Measurements from ENCODE around the gene SPEM2.

Gene SPEM2

GRCh38 chr17:7426203-7426863, 917 bp downstream of the SPEM2 start:
- DNase-seq, result no peak

- no peak for DNase-seq
Observed at GRCh38 chr17:7426896-7427489, 1.6 kb downstream of the SPEM2 start.

- no peak for DNase-seq
Observed at GRCh38 chr17:7427549-7427948, 2.1 kb downstream of the SPEM2 start.

GRCh38 chr17:7428557-7428956, 3.1 kb downstream of the SPEM2 start, which contains the start of gene SPEM3:
SPEM3 (plus strand) TSS chr17:7428857; CDS start chr17:7428903, 46 bp downstream.
- DNase-seq, result no peak

- DNase-seq, result no peak
Observed at GRCh38 chr17:7429722-7430121, 4.3 kb downstream of the SPEM2 start.

GRCh38 chr17:7431231-7431630, 5.8 kb downstream of the SPEM2 start:
- no peak for DNase-seq

GRCh38 chr17:7432296-7432695, 6.9 kb downstream of the SPEM2 start:
- no peak for DNase-seq

GRCh38 chr17:7435676-7436555, 10.5 kb downstream of the SPEM2 start:
- no peak for DNase-seq

- DNase-seq, result peak; percentile 73
Observed at GRCh38 chr17:7436556-7437368, 11.3 kb downstream of the SPEM2 start.

GRCh38 chr17:7437369-7437863, 12.0 kb downstream of the SPEM2 start:
- no peak for DNase-seq

GRCh38 chr17:7437950-7438614, 12.7 kb downstream of the SPEM2 start:
- no peak for DNase-seq

GRCh38 chr17:7438656-7439460, 13.4 kb downstream of the SPEM2 start:
- no peak for DNase-seq

- DNase-seq, result no peak
Observed at GRCh38 chr17:7439462-7440112, 14.2 kb downstream of the SPEM2 start, which contains the start of gene FGF11. FGF11 (plus strand) TSS chr17:7439512; CDS start chr17:7439621, 109 bp downstream.

GRCh38 chr17:7440113-7440833, 14.9 kb downstream of the SPEM2 start:
- DNase-seq, result no peak

GRCh38 chr17:7440834-7441195, 15.4 kb downstream of the SPEM2 start:
- no peak for DNase-seq

GRCh38 chr17:7441266-7441665, 15.8 kb downstream of the SPEM2 start:
- DNase-seq, result no peak

- no peak for DNase-seq
Observed at GRCh38 chr17:7442142-7442541, 16.7 kb downstream of the SPEM2 start.

- no peak for DNase-seq
Observed at GRCh38 chr17:7443499-7444485, 18.4 kb downstream of the SPEM2 start.

All from DMS153 (cell line).